ENCODE data around the gene HYAL4. TPM values are rescaled to one million over a fixed set of nuclear protein-coding genes. Genes with fewer than 3 reads are reported as not detected.

HYAL4 gene
- total and polyA plus RNA-seq, 2 of the 13 experiments (the other 11 are each of a cell fraction or from before 2014, with no cell fraction given), result not detected

GRCh38 chr7:123901101-123901500, 56.1 kb downstream of the HYAL4 start (continued):
- TF ChIP-seq HMGXB4 (CRISPR knock-in tag; IDR thresholded peaks at IDR 0.05; ENCODE audit: borderline replicate concordance in 1 of 2, low read depth in 1 of 2), result no peak
- TF ChIP-seq SKI (IDR thresholded peaks at IDR 0.05; ENCODE audit: partially characterized antibody), result no peak
- no peak for TF ChIP-seq ZIK1 (CRISPR knock-in tag; IDR thresholded peaks at IDR 0.05; ENCODE audit: borderline replicate concordance, low read depth)

- FAIRE-seq, result no peak
- Histone ChIP-seq H3K27ac (ENCODE audit: extremely low read length, insufficient read depth, low read length) (no peak overlapping the region), H3K4me3 (replicated peaks in 1 of 3; ENCODE audit: insufficient read depth in 1 of 3, low read depth in 2 of 3, low read length in 3 of 3) (no peak overlapping the region), H3K9ac (ENCODE audit: insufficient read depth, low read depth, low read length) (no peak overlapping the region), H3K4me2 (ENCODE audit: low read depth, low read length) (no peak overlapping the region), H3K4me1 (ENCODE audit: insufficient read depth, low read length) (no peaks in the 10 kb centered on the region), H4K20me1 (ENCODE audit: insufficient read depth, low read length) (no peaks in the 10 kb centered on the region), H2AFZ (ENCODE audit: low read length) (no peak overlapping the region), H3K9me3 (ENCODE audit: low read length) (no peaks in the 10 kb centered on the region), H3K27me3 (ENCODE audit: control insufficient read depth in 1 of 2, insufficient read depth in 2 of 2, low read length in 2 of 2) (no peaks in the 10 kb centered on the region), H3K36me3 (replicated peaks in 1 of 2; ENCODE audit: control insufficient read depth in 1 of 2, insufficient read depth in 2 of 2, low read length in 2 of 2) (no peaks in the 10 kb centered on the region), H3K79me2 (ENCODE audit: insufficient read depth, low read length) (no peaks in the 10 kb centered on the region)
- BruUV-seq (replicated peaks), result no TSS peak
- POLR2A ChIA-PET, result no interaction called here
- TF ChIP-seq JARID2 (CRISPR knock-in tag; IDR thresholded peaks at IDR 0.05; ENCODE audit: insufficient replicate concordance) (no peak), MBD4 (IDR thresholded peaks at IDR 0.05; ENCODE audit: borderline replicate concordance, low read length) (no peak), ZNF205 (CRISPR knock-in tag; IDR thresholded peaks at IDR 0.05) (no peak), SMARCE1 (IDR thresholded peaks at IDR 0.05; ENCODE audit: borderline replicate concordance) (no peak), DNMT3B (CRISPR knock-in tag; conservative IDR thresholded peaks at IDR 0.05) (no peak), GPN1 (CRISPR knock-in tag; IDR thresholded peaks at IDR 0.05; ENCODE audit: borderline replicate concordance) (no peak), ELF1 (CRISPR knock-in tag; IDR thresholded peaks at IDR 0.05) (no peak), RCOR2 (CRISPR knock-in tag; IDR thresholded peaks at IDR 0.05) (no peak), HMG20B (CRISPR knock-in tag; conservative IDR thresholded peaks at IDR 0.05) (no peak), ZNF512B (CRISPR knock-in tag; IDR thresholded peaks at IDR 0.05; ENCODE audit: borderline replicate concordance) (no peak), RBFOX2 (IDR thresholded peaks at IDR 0.05; ENCODE audit: low read depth, low read length) (no peak)
- CTCF ChIA-PET (ENCODE audit: low intra/inter-chr PET ratio, low total read pairs), result no interaction called here
- intact Hi-C loops (cut with micrococcal nuclease; ENCODE audit: unreplicated experiment), result no loop called here
- in situ Hi-C loops (cut with HindIII; ENCODE audit: extremely low pct_ligation_motif_present, low pct_unique_long_range_greater_than_20kb), result no loop called here
- no peak for ATAC-seq
- DNase-seq (ENCODE audit: low spot score), result no peak
These were observed 60.7 kb downstream of the HYAL4 start for GRCh38 chr7:123905714-123906113.
